GM19438 (cell line): ENCODE measurements around the gene SMARCE1.

Experiments used
- ATAC-seq: cut with Tn5 transposase; IDR thresholded peaks from one replicate; pipeline ENCODE4 v1.9.1; 2021; ENCODE audit warnings: low read depth; ENCODE audit not compliant: unreplicated experiment

The SMARCE1 gene

DNA sequence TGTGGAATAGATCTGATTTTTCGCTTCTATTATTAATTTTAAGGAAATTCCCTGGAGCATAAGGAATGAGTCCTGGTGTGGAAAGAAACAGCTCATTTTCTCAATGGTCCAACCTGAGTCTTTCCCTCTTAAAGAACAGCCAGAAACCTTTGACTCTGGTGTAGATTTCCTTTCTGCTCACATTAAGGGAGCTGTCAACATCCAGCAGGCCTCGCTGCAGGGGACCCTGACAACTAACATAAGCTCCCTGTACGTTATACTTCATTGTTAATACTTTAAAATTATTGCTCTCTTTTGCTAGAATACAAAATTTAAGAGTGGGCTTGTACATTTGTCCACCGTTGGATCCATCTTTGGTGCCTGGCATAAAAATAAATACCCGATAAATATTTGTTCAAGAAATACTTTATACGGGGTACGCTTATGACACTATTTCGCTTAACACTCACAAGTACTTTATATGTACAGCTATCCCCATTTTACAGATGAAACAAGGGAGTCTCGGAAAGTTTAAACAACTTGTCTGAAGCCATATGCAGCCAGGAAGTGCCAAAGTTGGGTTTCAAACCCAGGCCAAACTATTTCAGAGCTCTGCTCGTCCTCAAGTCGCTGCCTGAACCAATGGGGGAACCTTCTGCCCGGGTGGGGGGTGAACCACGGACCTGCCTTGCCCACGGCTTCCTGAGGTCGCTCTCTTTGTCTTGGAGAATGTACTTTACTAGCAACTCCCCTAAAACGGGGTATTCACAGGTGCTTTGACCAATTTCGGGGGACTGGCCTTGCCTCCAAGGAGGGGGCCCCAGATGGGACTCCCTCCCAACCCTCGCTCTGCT is 611 bp downstream of the SMARCE1 start:
- ATAC-seq: no peak

DNA sequence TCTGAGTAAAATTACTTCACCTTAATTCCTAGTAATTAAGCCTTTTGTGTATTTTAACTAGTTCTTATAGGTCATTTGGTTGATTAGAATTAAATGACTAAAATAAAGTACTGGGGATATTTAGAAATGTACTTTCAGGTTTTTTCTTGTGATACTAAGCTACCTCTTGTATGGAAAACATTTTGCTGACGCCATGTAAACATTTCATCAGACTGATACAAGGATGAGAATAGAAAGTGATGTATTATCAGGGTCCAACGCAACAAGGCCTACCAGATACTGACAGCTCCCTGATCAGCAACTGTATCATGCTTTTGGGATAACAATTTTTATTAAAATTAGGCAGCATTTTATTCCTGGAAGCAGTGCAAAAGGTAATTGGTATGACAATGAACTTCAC is 1.7 kb downstream of the SMARCE1 start:
- ATAC-seq: no peak

DNA sequence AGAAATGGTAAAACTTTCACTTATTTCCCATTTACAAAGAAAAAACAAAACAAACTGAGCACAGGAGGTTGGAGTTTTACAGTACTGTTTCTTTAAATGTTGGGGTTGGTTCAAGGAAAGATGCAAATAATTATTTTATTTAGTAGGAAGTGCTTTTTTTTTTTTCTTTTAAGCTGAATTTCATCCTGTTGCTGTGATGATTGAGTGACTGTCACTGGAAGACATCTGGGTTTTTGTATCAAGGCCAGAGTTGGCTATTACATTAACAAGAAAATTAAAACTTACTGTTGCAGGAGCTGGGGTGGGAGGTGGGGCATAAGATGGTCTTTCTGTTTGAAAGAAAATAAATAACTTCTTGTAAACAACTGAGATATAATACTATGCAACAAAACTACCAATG is 2.3 kb downstream of the SMARCE1 start:
- no peak for ATAC-seq

DNA sequence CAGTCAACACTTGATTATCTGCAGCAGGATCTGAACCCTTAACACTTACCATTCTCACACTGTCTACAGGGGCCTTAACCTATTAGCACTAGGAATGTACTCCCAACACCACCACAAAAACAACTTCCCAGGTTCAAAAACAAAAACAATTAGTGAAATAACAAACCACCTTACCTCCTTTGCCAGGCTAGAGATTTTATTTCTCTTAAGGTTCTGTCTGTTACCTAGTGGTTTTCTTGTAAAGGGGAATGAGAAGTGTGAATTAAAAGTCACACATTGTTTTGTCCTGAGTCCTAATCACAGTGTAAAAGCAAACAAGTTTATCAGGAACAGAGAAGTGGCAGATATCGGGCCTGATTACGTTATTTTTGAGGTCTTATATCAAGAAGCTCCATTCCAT is 9.7 kb downstream of the SMARCE1 start:
- no peak for ATAC-seq

DNA sequence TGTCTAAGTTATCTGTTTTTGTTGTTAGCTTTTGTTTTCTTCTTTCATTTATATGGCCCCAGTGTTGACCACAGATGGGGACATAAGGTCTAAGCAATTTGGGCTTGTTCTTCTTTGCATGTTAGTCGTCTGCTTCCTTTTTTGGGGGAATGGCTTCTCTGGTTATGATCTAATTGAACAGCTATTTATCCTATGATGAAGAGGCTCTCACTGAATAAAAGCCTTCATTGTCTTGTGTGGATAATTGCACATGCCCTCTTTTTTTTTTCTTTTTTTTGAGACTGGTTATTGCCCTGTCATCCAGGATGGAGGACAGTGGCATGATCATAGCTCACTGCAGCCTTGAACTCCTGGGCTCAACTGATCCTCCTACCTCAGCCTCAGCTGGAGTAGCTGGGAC is 13.7 kb downstream of the SMARCE1 start:
- no peak for ATAC-seq

DNA sequence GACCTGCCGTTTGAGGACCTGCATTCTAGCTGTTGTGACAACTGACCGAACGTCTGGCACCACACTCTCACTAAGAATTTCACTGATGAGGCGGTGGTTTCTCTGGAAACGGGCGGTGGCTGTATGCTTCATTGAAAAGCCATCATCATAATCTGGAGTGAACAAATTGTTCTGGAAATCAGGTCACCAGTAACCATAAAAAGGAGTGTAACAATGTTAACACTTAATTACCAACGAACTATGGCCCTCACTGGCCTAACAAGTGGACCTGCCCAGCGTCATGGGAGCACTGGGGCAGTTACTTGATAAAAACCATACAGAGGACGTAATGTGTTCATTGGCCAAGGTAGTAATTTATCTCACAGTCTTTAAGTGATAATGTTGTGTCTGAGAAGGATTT is 15.4 kb downstream of the SMARCE1 start:
- ATAC-seq: no peak

DNA sequence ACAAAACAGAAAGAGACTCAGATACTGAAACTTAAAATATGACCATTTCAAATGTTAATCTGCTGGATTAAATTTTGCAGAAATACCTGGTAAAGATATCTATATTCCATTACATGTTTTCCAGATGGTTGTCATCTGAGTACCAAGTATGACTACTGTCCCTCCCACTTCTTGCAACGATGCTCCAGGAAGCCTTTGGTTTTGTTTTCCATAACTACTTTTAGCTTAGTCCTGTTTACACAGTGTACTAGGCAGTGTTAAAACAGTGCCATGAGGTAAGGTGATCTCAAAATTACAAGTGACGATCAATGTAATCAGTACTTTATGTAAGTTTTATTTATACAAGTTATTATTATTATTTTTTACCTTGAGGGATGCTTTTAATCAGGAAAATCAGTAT is 17.8 kb downstream of the SMARCE1 start:
- no peak for ATAC-seq

DNA sequence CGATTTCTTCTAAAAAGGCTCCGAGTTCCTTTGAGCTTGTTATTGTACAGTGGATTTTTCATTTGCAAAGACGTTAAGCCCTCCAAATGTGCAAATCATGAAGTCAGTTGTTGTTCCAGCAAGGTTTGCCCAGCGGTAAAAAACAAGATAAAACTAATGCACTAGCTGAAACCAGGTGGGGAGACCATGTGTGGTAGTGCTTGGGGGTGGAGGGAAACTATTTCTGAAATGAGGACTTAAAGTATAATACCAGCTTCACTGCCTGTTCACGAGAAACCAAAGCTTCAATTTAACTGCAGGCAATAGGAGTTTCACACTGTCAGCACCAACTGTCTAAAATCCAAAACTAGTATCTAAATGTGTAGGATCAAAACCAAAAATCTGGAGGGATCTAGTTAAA is 22.3 kb downstream of the SMARCE1 start:
- ATAC-seq: no peak

DNA sequence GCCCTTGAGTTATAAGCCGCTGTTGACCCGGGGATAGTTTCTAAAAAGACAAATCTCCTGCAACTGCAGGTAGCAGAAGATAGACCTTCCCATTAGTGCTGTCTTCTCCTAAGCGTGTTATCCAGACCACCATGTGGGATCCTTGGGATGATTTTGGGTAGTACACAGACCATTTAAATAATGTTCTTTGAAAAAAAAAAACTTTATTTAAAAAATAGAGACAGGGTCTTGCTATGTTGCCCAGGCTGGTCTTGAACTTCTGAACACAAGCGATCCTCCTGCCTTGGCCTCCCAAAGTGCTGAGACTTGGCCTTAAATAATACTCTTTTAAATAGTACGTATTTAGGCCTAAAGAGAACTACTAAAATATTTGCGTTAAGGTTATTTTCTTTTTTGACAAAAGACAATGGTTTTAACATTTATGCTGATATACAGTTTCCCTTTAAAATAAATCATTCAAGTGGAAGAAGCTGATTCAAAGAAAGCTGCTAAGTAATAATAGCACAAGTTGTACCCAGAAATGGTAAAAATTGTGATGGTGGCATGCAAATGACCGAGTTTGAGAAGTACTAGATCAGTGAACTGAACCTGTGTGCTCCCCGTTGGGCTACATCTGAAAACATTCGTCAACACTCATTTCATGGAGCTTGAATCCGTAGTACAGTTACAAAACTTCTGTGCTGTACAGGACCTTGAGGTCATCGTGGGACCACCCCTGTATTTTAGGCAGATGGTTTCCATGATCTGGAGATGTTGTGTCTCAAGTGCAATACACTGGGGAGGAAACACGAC is 24.0 kb downstream of the SMARCE1 start:
- no peak for ATAC-seq

DNA sequence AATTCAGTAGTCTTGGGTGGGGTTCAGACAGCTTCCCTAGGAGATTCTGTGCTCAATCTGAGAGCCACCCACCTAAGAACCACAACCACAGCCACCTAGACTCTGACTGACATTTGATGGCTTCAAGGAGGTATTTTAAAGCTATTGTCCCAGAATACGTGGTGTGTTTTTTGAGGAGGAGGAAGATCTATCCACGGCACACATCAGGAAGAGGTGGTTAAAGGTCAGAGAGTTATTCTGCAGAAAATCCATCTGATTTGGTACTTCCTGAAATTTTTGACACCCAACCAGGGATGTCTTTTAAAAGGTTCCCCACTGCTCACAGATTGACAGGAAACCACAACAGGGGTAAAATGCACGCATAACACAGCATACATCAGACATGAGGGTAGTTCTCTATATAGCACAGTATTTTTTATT is 25.1 kb downstream of the SMARCE1 start:
- ATAC-seq: no peak

DNA sequence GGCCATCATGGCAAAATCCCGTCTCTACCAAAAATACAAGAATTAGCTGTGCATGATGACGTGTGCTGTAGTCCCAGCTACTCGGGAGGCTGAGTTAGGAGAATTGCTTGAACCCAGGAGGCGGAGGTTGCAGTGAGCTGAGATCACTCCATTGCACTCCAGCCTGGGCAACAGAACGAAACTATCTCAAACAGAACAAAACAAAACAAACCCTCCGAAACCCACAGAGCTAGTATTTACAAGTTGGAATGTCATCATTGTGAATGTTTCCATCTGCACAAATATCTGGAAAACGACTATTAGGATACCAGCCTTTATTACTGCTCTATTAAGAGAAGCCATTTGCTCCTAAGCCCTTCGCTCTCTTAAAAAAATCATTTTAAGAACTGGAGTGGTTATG is 26.0 kb downstream of the SMARCE1 start:
- no peak for ATAC-seq

DNA sequence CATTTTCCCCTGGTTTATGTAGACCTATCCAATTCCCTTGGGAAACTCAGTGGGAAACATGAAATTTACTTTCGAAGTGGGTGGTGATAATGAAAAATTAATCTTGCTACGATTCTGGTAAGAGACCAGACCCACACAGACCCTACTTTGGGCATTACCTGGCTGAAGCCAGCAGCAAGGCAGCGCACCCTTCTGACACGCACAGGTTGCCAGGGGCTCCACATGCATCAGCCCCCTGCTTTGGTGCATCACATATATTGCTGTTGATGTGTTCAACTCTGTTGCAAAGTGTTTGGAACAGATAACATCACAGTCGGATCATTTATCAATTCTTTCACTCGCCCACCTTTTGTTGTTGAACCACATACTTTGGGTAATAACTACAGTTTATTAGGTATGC is 26.6 kb downstream of the SMARCE1 start:
- no peak for ATAC-seq

DNA sequence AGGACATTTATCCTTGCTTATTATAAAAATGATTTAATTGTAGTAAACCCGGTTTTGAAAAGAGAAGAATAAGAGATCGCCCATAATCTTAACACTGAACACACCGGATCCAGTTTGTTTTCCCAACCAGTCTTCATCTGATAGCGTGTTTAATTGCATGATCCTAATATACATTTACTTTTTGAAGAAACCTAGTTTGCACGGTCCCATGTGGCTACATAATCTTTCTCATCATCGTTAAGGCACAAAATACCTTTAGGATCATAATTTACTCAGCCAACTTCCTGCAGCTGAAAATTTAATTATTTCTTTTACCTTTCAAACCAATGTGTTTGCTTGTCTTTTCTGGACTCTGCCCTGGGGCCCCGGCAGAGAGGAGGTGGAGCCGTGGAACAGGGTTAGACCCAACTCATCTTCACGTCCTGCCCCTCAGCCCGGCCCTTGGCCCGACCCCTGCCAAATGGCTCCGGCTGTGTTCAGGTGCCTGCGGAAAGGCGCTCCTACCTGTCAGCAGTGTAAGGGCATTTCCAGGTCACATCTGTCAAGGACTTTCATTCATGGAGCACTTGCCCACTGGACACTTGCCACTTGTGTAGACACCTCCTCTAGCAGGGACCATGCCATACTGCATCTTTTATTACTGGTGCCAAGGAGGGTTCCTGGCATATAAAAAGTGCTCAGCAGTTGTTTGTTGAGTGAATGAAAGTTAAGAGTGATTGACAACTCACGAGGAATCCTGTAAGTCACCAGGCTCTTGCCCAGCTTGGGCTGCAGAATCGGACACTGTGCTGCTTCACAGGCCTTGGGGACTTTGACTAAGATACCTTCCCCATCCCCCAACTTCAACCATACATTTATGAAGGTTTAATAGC is 28.6 kb downstream of the SMARCE1 start:
- no peak for ATAC-seq

DNA sequence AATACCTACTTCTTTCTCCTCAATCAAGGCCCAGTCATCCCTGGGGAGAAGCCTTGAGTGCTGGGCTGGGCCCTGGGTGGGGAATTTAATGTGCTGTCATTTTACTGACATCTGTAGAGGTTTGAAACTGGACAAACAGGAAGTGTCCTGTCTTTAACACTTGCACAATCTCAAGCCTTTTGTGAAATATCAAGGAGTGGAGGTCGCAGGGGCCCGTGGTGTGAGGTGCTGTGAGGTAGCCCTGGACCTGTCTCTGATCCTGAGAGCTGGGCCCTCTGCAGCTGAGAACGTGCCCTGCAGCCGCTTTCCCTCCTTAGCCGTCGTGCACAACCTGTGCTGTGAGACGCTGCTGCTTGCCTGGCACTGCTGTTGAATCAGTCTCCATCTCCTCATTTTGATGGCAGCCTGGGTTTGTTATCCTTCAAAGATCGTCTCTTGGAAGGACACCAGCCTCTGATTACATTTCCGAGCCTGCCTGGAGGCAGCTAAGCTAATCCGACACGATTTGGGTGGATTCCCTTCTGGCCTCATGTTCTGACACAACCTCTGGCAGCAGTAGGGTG is 29.9 kb downstream of the SMARCE1 start:
- ATAC-seq: no peak

DNA sequence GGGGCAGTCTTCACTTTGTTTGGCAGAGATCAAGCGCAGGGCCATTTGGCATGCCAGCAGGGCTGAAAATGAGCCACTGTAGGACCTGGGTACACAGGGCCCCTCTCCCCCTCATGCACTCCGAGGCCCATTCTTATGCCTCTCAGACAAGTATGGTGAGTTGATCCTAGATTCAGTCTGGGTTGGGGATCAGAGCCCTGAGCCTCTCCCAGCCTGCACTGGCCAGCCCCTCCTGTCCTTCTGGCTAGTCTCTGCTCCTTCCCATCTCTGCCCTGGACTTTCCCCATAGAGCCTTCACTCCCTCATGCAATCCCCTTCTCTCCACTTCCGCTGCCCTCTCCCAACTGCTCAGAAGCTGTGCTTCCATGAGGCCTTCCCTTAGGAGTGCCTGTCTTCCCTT is 31.0 kb downstream of the SMARCE1 start:
- no peak for ATAC-seq

DNA sequence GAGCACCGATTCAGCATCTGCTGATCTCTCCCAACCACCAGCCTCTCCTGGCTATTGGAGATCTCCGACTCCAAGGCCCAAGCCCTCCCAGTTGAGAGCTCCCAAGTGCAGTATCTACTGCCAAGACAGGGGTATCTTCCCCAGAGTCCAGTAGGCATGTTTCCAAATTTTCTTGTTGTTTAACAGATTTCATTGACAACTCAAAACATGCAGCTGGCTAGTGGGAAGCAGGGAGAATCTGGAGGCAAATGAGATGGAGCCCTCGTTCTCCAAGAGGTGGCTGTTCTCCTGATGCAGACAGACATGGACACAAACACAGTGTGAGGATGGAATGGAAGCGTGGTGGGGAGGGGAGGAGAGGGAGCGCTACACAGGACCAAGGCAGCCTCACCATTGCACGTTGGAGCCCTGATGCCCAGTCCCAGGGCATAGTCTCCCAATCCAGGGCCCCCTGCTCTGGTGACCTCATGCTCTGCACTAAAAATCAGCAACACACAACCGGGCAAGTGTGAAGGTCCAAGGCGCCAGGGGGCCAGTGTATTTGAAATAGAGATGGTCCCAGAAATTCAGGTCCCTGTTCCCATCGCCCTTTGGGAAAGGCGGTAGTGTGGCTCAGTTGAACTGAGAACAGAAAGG is 31.7 kb downstream of the SMARCE1 start:
- no peak for ATAC-seq

DNA sequence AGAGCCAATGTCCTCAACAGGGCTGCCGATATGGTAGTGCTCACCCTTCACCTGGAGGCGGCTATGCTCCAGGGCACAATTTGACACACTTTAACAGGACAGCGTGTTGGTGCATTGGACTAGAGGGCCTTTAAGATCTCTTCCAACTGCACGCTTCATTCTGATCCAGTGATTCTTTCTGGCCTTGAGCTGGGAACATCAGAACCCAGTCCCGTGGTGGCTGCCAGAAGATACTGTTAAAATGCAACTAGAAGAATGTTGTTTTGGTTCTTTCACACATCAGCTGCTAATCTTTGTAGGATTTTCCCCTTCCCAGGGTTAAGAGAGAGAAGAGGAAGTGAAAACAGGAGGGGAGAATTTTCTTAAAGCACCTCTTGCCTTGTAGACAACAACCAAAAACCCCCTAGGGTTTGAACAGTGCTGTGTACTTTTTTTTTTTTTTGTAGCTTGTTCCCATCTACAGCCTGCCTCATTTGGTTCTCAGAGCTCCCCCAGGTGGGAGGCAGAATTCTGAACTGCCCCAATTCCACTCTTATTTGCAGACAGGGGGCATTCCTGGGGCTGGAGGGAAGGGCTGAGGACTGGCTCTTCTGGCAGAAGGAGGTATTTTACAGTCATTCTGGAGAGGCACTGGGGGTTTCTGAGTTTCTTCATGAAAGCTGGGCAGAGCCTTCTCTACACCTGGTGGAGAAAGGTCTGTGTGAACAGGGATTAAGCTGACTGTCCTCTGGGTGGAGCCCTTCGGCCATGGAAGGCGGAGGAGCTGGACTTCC is 32.4 kb downstream of the SMARCE1 start:
- peak; percentile 67 for ATAC-seq

DNA sequence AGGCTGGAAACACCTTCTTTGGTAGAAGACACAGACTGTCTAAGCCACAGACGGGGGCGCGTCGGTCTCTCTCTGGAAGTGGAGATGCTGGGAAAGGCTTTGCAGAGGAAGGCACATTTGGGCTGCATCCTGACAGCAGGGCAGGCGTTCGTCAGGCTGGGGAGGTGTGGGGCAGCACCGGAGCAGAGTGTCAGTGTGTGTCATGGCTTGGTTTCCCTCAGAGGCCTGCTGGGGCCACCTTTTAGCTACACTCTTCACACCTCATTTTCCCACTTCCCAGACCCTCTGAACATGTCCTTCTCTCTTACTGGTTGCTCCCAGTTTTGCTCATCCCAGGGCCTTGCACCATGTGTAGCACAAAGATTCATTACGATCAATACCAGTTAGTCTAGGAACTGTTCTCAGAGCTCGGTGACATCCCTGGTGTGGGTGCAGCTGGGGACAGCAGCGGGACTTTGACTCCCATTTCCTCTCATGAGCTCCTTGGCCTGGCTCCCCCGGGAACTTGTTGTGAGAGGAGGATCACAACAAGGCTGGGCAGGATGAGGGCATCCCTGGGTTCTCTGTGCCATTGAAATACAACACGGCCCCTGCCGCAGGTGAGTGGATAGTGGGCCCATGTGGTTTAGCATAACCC is 33.1 kb downstream of the SMARCE1 start:
- ATAC-seq: no peak
